GM18873 (cell line): ENCODE measurements around the gene SMPD3.
"Not testable (repeated sequence)": the region's sequence is repeated elsewhere in the genome, so short reads cannot be mapped to it uniquely, and the experiment has no call there.

Experiments used
- ATAC-seq: cut with Tn5 transposase; IDR thresholded peaks from one replicate; pipeline ENCODE4 v1.9.1; 2021; ENCODE audit warnings: mild to moderate bottlenecking, moderate library complexity, moderate number of reproducible peaks; ENCODE audit not compliant: unreplicated experiment, low FRiP score

SMPD3 gene

GRCh38 chr16:68448360-68448970 lies at the start of gene SMPD3:
Gene SMPD3 (minus strand): TSS chr16:68448508. CDS start chr16:68372181, 76,327 bp downstream.
- peak; percentile 77 for ATAC-seq

- ATAC-seq = no peak
Observed at GRCh38 chr16:68496689-68497088, 48.4 kb upstream of the SMPD3 start.

DNA sequence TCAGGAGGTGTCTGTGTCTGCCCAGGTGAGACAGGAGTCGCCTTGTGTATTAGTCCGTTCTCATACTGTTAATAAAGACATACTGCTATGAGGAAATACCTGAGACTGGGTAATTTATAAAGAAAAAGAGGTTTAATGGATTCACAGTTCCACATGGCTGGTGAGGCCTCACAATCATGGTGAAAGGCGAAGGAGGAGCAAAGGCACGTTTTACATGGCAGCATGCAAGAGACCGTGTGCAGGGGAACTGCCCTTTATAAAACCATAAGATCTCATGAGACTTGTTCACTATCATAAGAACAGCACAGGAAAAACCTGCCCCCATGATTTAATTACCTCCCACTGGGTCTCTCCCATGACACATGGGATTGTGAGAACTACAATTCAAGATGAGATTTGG lies 46.0 kb upstream of the SMPD3 start:
- ATAC-seq = not testable (repeated sequence)

DNA sequence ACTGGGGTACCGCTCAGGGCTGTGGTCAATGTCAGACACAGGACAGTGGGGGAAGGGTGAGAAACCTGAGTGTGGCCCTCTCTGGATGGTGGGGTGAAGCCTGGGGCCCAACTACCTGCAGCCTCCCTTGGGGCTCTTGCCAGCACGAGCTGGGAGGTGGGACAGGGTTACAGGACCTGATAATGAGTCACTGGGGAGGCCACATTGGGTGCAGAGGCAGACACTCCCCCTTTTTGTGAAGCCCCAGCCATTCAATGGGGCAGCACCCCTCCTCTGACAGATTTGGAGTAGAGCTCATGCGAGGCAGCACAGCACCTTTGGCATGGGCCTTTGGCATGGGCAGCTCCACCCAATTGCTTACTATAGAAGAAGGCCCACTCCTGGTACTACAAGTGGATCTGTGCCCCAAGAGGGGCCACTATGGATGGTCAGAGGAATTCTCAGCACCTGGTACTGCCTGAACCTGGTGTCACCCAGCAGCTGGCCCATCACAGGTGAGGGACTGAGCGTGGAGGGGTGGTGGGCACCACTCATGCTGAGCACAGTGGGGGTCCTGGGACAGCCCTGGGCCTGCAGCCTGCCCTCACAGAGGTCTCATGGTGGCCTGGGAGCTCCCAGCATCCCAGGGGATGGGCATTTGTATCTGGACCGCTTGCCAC lies 45.2 kb upstream of the SMPD3 start:
- ATAC-seq = no peak

GRCh38 chr16:68492543-68493411 lies 44.5 kb upstream of the SMPD3 start:
- ATAC-seq = no peak

- ATAC-seq = no peak
Observed at GRCh38 chr16:68492151-68492542, 43.8 kb upstream of the SMPD3 start.

GRCh38 chr16:68491576-68491950 lies 43.3 kb upstream of the SMPD3 start:
- no peak for ATAC-seq

- no peak for ATAC-seq
Observed at GRCh38 chr16:68490829-68491575, 42.7 kb upstream of the SMPD3 start.

- no peak for ATAC-seq
Observed at GRCh38 chr16:68490358-68490757, 42.0 kb upstream of the SMPD3 start.

DNA sequence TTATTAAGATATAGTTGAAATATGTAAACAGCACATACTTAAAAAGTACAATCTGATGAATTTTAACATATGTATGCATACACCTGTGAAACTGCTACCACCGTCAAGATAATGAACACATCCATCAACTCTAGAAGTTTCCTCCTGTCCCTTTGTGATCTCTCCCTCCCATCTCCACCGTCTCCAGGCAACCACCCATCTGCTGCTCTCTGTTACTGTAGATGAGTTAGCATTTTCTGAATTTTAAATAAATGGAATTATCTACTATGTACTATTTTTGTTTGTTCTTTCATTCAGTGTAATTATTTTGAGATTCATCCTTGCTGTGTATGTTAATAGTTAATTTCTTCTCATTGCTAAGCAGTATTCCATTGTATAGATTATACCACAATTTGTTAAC lies 40.2 kb upstream of the SMPD3 start:
- no peak for ATAC-seq

- no peak for ATAC-seq
Observed at GRCh38 chr16:68487669-68488068, 39.4 kb upstream of the SMPD3 start.

DNA sequence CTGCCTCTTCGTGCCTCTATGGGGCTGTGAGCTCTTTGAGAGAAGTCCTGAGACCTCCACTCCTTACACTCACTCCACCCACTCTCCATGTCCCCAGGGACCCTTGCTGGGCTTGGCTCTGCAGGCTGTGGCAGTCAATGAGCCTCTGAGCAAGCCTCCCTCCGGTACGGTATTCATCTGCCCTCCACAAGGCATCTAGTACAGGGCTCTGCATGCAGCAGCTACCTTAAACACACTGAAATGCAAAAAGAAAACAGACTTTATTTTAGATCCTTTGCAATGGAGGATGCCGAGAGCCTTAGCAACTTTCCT lies 38.9 kb upstream of the SMPD3 start:
- no peak for ATAC-seq

- no peak for ATAC-seq
Observed at GRCh38 chr16:68486502-68487202, 38.3 kb upstream of the SMPD3 start.

DNA sequence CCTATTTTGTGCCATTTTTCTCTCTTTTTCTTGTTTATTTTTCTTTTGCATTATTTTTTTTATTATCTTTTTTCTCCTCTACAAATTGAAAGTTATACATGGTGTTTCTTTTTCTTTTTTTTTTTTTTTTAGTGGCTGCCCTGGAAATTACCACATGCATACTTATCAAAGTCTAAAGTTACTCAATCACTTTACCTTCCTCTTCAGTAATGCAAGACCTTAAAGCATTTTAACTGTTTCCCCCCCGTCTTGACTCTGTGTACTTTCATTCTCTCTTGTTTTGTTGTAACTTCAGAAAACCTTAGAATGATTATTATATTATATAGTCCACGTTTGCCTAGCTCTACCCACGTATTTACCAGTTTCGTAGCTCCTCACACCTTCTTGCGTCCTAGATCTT lies 33.3 kb upstream of the SMPD3 start:
- ATAC-seq = no peak

DNA sequence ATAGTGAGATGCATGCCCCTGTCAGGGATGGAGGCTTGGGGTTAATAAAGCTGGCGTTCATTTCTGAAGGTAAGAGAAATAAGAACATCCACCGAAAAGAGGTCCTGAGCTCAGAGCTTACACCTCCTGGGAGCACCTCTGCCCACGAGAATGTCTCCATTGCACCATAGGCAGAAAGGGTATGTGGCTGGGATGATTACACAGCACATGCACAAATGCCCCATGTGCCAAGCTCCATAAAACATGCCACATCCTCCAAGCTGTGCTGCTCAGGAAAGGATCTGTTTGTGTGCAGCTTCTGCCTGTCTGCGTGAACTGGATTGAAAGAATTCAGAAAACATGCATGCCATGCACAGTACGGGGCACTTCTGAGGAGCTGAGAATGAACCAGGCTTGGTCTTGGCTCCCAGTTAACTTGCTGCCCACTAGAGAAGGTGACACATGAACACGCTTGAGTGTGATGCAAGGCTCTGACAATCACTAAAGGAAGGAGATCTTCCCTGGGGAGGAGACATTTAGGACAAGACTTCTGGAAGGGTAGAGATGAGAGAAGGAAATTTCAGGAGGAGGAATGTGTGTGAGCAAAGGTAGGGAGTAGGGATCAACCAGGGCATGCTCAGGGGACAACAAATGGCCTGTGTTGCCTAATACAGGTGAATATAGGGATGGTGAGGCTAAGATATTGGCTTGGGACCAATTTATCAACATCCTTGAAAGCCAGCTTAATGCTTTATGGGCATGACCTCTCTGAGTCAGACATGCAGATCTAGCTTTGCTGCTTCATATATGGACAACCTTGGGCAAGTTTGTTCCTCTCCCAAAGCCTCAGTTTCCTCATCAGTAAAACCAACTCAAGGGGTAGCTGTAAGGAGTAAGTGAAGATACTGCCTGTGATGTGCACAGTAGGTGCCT lies 32.0 kb upstream of the SMPD3 start:
- no peak for ATAC-seq

- ATAC-seq = no peak
Observed at GRCh38 chr16:68479271-68479670, 31.0 kb upstream of the SMPD3 start.

DNA sequence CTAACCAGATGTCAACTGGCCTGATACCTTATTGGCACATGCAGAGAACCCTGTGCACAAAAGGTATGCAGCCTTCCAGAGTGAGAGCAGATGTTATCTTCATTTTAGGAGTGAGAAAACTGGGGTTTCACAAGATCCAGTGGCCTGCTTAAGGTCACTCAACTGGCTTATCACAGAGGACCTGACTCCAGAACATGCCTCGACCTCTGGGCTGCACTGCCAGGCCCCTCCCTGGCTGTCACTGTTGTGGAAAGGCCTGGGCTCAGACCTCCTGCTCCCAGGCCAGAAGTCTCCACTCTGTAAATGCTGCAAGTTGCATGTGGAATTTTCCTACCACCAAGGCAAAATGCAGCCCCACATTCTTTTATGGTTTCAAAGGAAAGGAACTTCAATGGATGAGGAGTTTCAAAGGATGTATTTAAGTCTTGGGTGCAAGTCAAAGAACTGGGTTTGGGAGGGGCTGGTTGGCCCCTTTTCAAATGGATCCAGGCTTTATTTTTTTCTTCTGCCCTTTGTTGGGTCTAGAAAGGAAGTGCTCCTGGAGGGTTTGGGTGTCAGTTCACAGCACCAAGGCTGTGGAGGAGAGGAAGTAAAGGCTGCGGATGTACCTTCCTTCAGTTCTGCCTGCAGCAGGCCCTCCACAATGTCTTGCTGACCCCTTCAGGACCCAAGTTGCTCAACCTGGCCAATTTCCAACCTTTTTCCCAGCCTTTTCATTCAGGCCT lies 30.4 kb upstream of the SMPD3 start:
- ATAC-seq = no peak

GRCh38 chr16:68475071-68475470 lies 26.8 kb upstream of the SMPD3 start:
- no peak for ATAC-seq
